IgD-negative memory B cell (primary cell): ENCODE results near the gene SH2D3A. TPM values are rescaled to one million over a fixed set of nuclear protein-coding genes. Genes with fewer than 3 reads are reported as not detected.
A peak's percentile ranks its signal among the peaks of the same experiment; 100 is the strongest.

ENCODE experiments used
- H3K27ac Mint-ChIP-seq, 3 donors: one replicate each; pipeline ENCODE4 v1.8.0; 2020 to 2022; ENCODE audit warnings: mild to moderate bottlenecking in 3 of 3, mixed read lengths in 3 of 3, moderate library complexity in 1 of 3
- H3K27me3 Mint-ChIP-seq: one replicate; pipeline ENCODE4 v1.8.0; 2021; ENCODE audit warnings: mixed read lengths
- H3K36me3 Mint-ChIP-seq: one replicate; pipeline ENCODE4 v1.8.0; 2020; ENCODE audit warnings: mild to moderate bottlenecking, mixed read lengths
- H3K4me1 Mint-ChIP-seq, 3 donors: one replicate each; pipeline ENCODE4 v1.8.0; 2020 to 2022; ENCODE audit warnings: mixed read lengths in 3 of 3, mild to moderate bottlenecking in 1 of 3
- H3K4me3 Mint-ChIP-seq, 4 donors: one replicate each; pipeline ENCODE4 v1.8.0; 2020 to 2022; ENCODE audit warnings: mild to moderate bottlenecking in 4 of 4, mixed read lengths in 4 of 4, moderate library complexity in 3 of 4
- H3K9me3 Mint-ChIP-seq, 3 donors: one replicate each; pipeline ENCODE4 v1.8.0; 2020 to 2021; ENCODE audit warnings: mixed read lengths in 3 of 3, mild to moderate bottlenecking in 1 of 3
- polyA plus RNA-seq: library from polyadenylated mRNA; unstranded; fragments of 300-500 nt; fragmentation: Illumina TruSeq; gene quantifications from one replicate; pipeline ENCODE4 v1.2.3, GENCODE V29; 2021

The SH2D3A gene
- polyA plus RNA-seq, 1 donor from 2014 or later: 32.7 TPM

- Mint-ChIP-seq H3K36me3 (no peaks in the 10 kb centered on the region), H3K27ac (no peak overlapping the region), H3K4me3 (peak overlapping the region in 1 of 4 donors; percentile 66), H3K4me1 (peaks cover 18 to 23% (median 18%) of the 10 kb centered on the region in 3 donors), H3K27me3 (no peaks in the 10 kb centered on the region), H3K9me3 (no peaks in the 10 kb centered on the region)
Measured at GRCh38 chr19:6732803-6733337, 34.4 kb downstream of the SH2D3A start.

DNA sequence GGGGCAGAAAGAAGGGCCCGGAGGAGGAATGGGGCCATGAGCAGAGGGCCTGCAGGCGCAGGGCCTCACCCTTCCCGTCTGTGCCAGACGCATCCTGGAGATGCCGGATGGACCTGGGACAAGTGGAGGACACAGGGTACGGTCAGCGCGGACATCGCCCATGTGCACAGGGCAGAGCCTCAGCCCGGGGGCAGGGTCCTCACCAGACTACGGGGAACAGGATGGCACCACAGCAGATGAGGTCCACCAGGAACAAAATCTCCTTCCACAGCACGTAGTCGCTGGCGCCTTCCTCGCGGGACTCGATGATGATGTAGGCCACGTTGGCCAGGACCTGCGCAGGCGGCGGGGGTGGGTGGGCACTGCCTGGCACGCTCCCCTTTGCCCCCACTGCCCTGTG is 35.4 kb downstream of the SH2D3A start:
- Mint-ChIP-seq H3K36me3 (no peaks in the 10 kb centered on the region), H3K27ac (no peak overlapping the region), H3K4me3 (peak overlapping the region in 1 of 4 donors; percentile 33), H3K9me3 (no peaks in the 10 kb centered on the region), H3K27me3 (no peaks in the 10 kb centered on the region), H3K4me1 (peaks cover 13 to 20% (median 15%) of the 10 kb centered on the region in 3 donors)

DNA sequence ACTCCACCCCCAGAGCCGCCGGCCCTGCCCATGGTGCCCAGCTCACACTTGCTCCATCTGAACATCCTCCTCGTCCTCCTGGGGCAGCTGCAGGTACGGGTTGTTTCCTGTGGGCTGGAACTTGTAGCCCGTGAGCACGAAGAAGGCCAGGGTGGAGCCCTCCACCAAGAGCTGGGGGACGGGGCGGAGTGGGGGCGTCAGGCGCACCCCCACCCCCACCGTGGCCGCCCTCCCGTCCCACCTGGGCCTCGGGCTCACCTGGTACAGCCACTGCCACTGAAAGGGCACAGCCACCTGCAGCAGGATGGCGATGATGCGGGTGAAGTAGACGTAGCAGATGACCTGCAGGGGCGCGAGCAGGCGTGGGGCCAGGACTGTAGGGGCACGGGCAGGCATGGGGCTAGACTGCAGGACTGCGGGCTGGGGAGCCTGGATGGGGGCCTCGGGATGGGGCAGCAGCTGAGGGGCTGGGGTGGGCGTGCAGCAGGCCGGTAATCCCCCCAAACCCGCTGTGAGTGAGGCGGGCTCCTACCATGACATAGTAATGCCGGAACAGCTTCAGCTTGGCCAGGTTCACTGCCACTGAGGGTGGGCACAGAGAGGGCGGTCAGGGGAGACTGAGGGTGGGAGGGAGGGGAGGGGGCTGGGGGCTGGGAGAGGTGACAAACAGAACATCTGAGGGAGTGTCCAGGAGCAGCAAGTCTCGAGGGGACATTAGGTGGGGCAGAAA is 36.1 kb downstream of the SH2D3A start:
- H3K27me3 Mint-ChIP-seq: no peaks in the 10 kb centered on the region
- H3K36me3 Mint-ChIP-seq: no peaks in the 10 kb centered on the region
- no peaks in the 10 kb centered on the region for H3K9me3 Mint-ChIP-seq
- H3K27ac Mint-ChIP-seq: no peak overlapping the region
- no peak overlapping the region for H3K4me3 Mint-ChIP-seq
- peaks cover 6 to 15% (median 11%) of the 10 kb centered on the region in 3 donors for H3K4me1 Mint-ChIP-seq

- no peaks in the 10 kb centered on the region for H3K9me3 Mint-ChIP-seq
- H3K27me3 Mint-ChIP-seq: no peaks in the 10 kb centered on the region
- no peak overlapping the region for H3K27ac Mint-ChIP-seq
- no peak overlapping the region for H3K4me3 Mint-ChIP-seq
- H3K4me1 Mint-ChIP-seq: peaks cover 9 to 15% (median 12%) of the 10 kb centered on the region in 3 donors
- no peaks in the 10 kb centered on the region for H3K36me3 Mint-ChIP-seq
Measured at GRCh38 chr19:6730153-6730804, 37.0 kb downstream of the SH2D3A start.

DNA sequence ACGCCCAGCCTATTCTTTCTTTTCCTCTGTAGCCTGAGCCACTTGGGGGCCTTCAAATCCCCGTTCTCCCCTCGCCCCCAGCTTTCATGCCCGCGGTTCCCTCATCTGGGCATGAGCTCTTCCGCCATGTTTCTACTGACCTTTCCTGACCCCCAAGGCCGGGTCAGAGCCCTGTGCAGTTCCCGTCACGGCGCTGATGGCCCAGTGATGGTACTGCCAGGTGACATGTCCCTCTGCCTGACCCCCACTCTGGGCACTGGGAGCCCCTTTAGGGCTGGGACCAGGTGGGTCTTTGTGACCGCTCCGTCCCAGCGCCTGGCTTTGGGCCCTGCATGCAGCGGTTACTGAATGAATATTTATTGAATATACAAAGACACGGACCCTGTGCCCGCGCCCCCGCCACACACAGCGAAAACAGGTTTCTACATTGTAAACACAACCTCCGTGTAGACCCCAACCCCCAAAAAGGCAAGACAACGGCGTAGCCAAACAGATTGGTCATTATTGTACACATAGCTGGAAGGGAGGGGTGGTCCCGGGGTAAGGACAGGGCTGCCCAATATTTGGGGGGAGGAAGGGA is 37.6 kb downstream of the SH2D3A start:
- peak overlapping the region in 1 of 4 donors; percentile 76 for H3K4me3 Mint-ChIP-seq
- peaks cover 3% of the 10 kb centered on the region for H3K27me3 Mint-ChIP-seq
- no peaks in the 10 kb centered on the region for H3K9me3 Mint-ChIP-seq
- no peak overlapping the region for H3K27ac Mint-ChIP-seq
- H3K4me1 Mint-ChIP-seq: peaks cover 9 to 21% (median 18%) of the 10 kb centered on the region in 3 donors
- H3K36me3 Mint-ChIP-seq: no peaks in the 10 kb centered on the region

- Mint-ChIP-seq H3K36me3 (no peaks in the 10 kb centered on the region), H3K27ac (peak overlapping the region in 2 of 3 donors; percentile 3 to 73), H3K9me3 (no peaks in the 10 kb centered on the region), H3K27me3 (peaks cover 4% of the 10 kb centered on the region), H3K4me1 (peaks cover 15 to 25% (median 22%) of the 10 kb centered on the region in 3 donors), H3K4me3 (peak overlapping the region in 3 of 4 donors; percentile 1 to 77 (median 56))
Measured at GRCh38 chr19:6728346-6728745, 38.9 kb downstream of the SH2D3A start.

- Mint-ChIP-seq H3K27me3 (peaks cover 4% of the 10 kb centered on the region), H3K36me3 (no peaks in the 10 kb centered on the region), H3K4me3 (peak overlapping the region in 2 of 4 donors; percentile 30 to 48), H3K9me3 (no peaks in the 10 kb centered on the region), H3K27ac (peak overlapping the region; percentile 55 to 91 (median 84)), H3K4me1 (peaks cover 21 to 44% (median 35%) of the 10 kb centered on the region in 3 donors)
Measured at GRCh38 chr19:6725513-6726231, 41.6 kb downstream of the SH2D3A start.

DNA sequence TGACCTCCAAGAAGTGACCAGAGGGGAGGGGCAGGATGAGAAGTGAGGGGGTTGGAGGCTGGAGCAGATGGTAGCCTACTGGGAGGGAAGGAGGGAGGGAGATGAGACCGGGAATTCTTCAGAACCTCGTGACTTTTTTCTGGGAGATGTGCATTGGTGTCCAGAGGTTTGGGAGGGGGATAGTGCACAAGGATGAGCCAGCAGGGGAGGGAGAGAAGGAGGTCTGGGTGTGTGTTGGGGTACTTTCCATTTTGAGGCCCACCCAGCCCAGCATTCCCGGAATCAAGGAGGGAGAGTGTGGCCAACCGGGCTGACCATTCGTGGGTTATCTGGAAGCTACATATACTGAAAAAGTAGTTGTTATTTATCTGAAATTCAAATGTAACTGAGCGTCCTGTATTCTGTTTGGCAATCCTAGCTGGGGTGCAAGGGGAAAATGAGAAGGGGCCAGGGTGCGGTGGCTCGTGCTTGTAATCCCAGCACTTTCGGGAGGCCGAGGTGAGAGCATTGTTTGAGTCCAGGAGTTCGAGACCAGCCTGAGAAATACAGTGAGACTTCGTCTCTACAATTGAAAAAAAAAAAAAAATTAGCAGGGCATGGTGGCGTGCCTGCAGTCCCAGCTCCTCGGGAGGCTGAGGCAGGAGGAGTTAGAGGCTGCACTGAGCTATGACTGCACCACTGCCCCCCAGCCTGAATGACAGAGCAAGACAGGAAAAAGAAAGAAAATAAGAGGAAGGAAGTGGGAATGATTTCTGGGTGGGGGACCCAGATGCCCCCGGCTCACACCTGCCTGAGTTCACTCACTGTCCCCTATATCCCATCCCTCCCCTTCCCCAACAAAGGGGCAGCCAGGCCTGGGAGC is 42.4 kb downstream of the SH2D3A start:
- Mint-ChIP-seq H3K27ac (peak overlapping the region in 2 of 3 donors; percentile 55 to 84), H3K4me1 (peaks cover 23 to 44% (median 35%) of the 10 kb centered on the region in 3 donors), H3K4me3 (peak overlapping the region in 2 of 4 donors; percentile 23 to 81), H3K27me3 (peaks cover 4% of the 10 kb centered on the region), H3K36me3 (no peaks in the 10 kb centered on the region), H3K9me3 (no peaks in the 10 kb centered on the region)

GRCh38 chr19:6723738-6724137 is 43.5 kb downstream of the SH2D3A start:
- Mint-ChIP-seq H3K36me3 (no peaks in the 10 kb centered on the region), H3K4me1 (peaks cover 27 to 43% (median 34%) of the 10 kb centered on the region in 3 donors), H3K4me3 (peak overlapping the region; percentile 22 to 65 (median 44)), H3K27ac (peak overlapping the region in 2 of 3 donors; percentile 15 to 63), H3K9me3 (no peaks in the 10 kb centered on the region), H3K27me3 (peaks cover 6% of the 10 kb centered on the region)

- no peaks in the 10 kb centered on the region for H3K36me3 Mint-ChIP-seq
- H3K4me3 Mint-ChIP-seq: peak overlapping the region in 1 of 4 donors; percentile 30
- peaks cover 23 to 38% (median 28%) of the 10 kb centered on the region in 3 donors for H3K4me1 Mint-ChIP-seq
- H3K9me3 Mint-ChIP-seq: no peaks in the 10 kb centered on the region
- H3K27ac Mint-ChIP-seq: peak overlapping the region in 1 of 3 donors; percentile 63
- peaks cover 6% of the 10 kb centered on the region for H3K27me3 Mint-ChIP-seq
Measured at GRCh38 chr19:6723108-6723618, 44.1 kb downstream of the SH2D3A start.

DNA sequence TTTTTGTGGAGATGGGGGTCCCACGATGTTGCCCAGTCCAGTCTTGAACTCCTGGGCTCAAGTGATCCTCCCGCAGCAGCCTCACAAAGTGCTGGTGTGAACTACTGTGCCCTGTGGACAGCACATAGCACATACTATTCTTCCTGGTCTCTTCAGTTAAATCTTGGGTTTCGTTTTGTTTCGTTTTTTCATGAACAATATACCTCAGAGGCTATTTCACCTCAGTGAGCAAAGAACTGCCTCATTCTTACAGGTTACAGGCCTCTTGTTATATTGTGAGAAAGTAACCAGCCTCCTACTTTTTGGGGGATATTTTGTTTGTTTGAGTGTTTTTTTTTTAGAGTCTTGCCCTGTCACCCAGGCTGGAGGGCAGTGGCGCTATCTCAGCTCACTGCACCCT is 45.5 kb downstream of the SH2D3A start:
- Mint-ChIP-seq H3K27me3 (peaks cover 6% of the 10 kb centered on the region), H3K9me3 (peaks cover 0 to 3% (median 0%) of the 10 kb centered on the region in 3 donors), H3K27ac (peak overlapping the region; percentile 4 to 96 (median 61)), H3K36me3 (peaks cover under 1% of the 10 kb centered on the region), H3K4me1 (peaks cover 23 to 40% (median 30%) of the 10 kb centered on the region in 3 donors), H3K4me3 (peak overlapping the region in 3 of 4 donors; percentile 67 to 79 (median 70))

DNA sequence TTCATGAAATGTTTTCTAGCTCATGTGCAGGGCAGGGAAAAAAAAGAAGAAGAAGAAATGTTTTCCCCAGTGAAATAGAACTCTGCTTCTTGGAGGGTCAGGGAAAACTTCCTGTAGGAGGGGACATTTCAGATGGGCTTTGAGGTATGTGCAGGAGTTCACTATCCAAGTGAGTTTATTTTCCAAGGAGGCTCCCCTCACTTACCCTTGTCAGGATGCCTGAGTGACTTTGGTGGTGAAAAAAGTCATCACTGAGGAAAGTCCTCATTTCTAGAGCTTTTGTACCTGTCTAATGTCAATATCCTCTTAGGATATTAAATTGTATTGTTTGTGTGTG is 46.1 kb downstream of the SH2D3A start:
- H3K36me3 Mint-ChIP-seq: peaks cover 4% of the 10 kb centered on the region
- peaks cover 0 to 3% (median 0%) of the 10 kb centered on the region in 3 donors for H3K9me3 Mint-ChIP-seq
- peaks cover 23 to 40% (median 32%) of the 10 kb centered on the region in 3 donors for H3K4me1 Mint-ChIP-seq
- H3K4me3 Mint-ChIP-seq: peak overlapping the region in 2 of 4 donors; percentile 11 to 67
- peak overlapping the region in 2 of 3 donors; percentile 39 to 61 for H3K27ac Mint-ChIP-seq
- peaks cover 10% of the 10 kb centered on the region for H3K27me3 Mint-ChIP-seq

- Mint-ChIP-seq H3K36me3 (peaks cover 4% of the 10 kb centered on the region), H3K9me3 (peaks cover 0 to 3% (median 0%) of the 10 kb centered on the region in 3 donors), H3K27me3 (peaks cover 11% of the 10 kb centered on the region), H3K4me3 (peak within 1 kb of the TSS; percentile 16 to 79 (median 54)), H3K27ac (peak within 1 kb of the TSS; percentile 4 to 96 (median 61)), H3K4me1 (peaks cover 22 to 39% (median 31%) of the 10 kb centered on the region in 3 donors)
Measured at GRCh38 chr19:6720369-6721137, 46.7 kb downstream of the SH2D3A start, which contains the start of gene C3. TSS of gene C3 (minus strand) at chr19:6720650. CDS start at chr19:6720589, 61 bp downstream.
